Measurements from ENCODE around the gene RNASEH1. TPM values are rescaled to one million over a fixed set of nuclear protein-coding genes. Genes with fewer than 3 reads are reported as not detected.

Gene RNASEH1
- total RNA-seq, 1 donor from 2014 or later, result 19.3 TPM

- Mint-ChIP-seq H3K4me1 (ENCODE audit: unreplicated experiment) (no peaks in the 10 kb centered on the region), H3K4me3 (no peak overlapping the region), H3K27me3 (no peaks in the 10 kb centered on the region), H3K27ac (no peak overlapping the region), H3K36me3 (no peaks in the 10 kb centered on the region), H3K9me3 (no peaks in the 10 kb centered on the region)
- no peak for TF ChIP-seq CTCF (conservative IDR thresholded peaks at IDR 0.05)
- no peak for DNase-seq (ENCODE audit: extremely low spot score, unreplicated experiment)
Observed at GRCh38 chr2:3604207-3604877, 46.2 kb upstream of the RNASEH1 start.

- peaks cover under 1% of the 10 kb centered on the region for H3K4me1 Mint-ChIP-seq (ENCODE audit: unreplicated experiment)
- H3K27ac Mint-ChIP-seq, result no peak overlapping the region
- no peaks in the 10 kb centered on the region for H3K27me3 Mint-ChIP-seq
- no peaks in the 10 kb centered on the region for H3K9me3 Mint-ChIP-seq
- H3K4me3 Mint-ChIP-seq, result no peak overlapping the region
- no peak for TF ChIP-seq CTCF (conservative IDR thresholded peaks at IDR 0.05)
- no peak for DNase-seq (ENCODE audit: extremely low spot score, unreplicated experiment)
- no peaks in the 10 kb centered on the region for H3K36me3 Mint-ChIP-seq
Observed at GRCh38 chr2:3603536-3604206, 45.5 kb upstream of the RNASEH1 start.

GRCh38 chr2:3602553-3603339, 44.6 kb upstream of the RNASEH1 start:
- no peaks in the 10 kb centered on the region for H3K9me3 Mint-ChIP-seq
- H3K27ac Mint-ChIP-seq, result no peak overlapping the region
- no peak for TF ChIP-seq CTCF (conservative IDR thresholded peaks at IDR 0.05)
- H3K27me3 Mint-ChIP-seq, result peaks cover 3% of the 10 kb centered on the region
- no peak for DNase-seq (ENCODE audit: extremely low spot score, unreplicated experiment)
- no peak overlapping the region for H3K4me3 Mint-ChIP-seq
- H3K4me1 Mint-ChIP-seq (ENCODE audit: unreplicated experiment), result peaks cover 6% of the 10 kb centered on the region
- H3K36me3 Mint-ChIP-seq, result no peaks in the 10 kb centered on the region

- H3K27ac Mint-ChIP-seq, result no peak overlapping the region
- H3K4me1 Mint-ChIP-seq (ENCODE audit: unreplicated experiment), result peaks cover 6% of the 10 kb centered on the region
- H3K9me3 Mint-ChIP-seq, result no peaks in the 10 kb centered on the region
- no peak for TF ChIP-seq CTCF (conservative IDR thresholded peaks at IDR 0.05)
- DNase-seq (ENCODE audit: extremely low spot score, unreplicated experiment), result no peak
- H3K36me3 Mint-ChIP-seq, result no peaks in the 10 kb centered on the region
- peaks cover 3% of the 10 kb centered on the region for H3K27me3 Mint-ChIP-seq
- H3K4me3 Mint-ChIP-seq, result no peak overlapping the region
Observed at GRCh38 chr2:3601561-3602271, 43.6 kb upstream of the RNASEH1 start.

GRCh38 chr2:3600256-3600855, 42.2 kb upstream of the RNASEH1 start:
- Mint-ChIP-seq H3K36me3 (no peaks in the 10 kb centered on the region), H3K27me3 (peaks cover 6% of the 10 kb centered on the region), H3K4me3 (no peak overlapping the region), H3K4me1 (ENCODE audit: unreplicated experiment) (peaks cover 6% of the 10 kb centered on the region), H3K27ac (no peak overlapping the region), H3K9me3 (no peaks in the 10 kb centered on the region)
- DNase-seq (ENCODE audit: extremely low spot score, unreplicated experiment), result no peak
- TF ChIP-seq CTCF (conservative IDR thresholded peaks at IDR 0.05), result no peak

All from type B pancreatic cell (in vitro differentiated cells).